ENCODE results near the gene ARMH3.

GRCh38 chr10:101995451-101996063, 60.4 kb downstream of the ARMH3 start:
- TF ChIP-seq CTCF (IDR thresholded peaks at IDR 0.05): no peak
- no peak for TF ChIP-seq POLR2AphosphoS5 (IDR thresholded peaks at IDR 0.05)

All from stomach (tissue), 4 donors.